HEK293 (cell line): ENCODE measurements around the gene CDX2.

Experiments
- CTCF ChIA-PET: fragments of 350-600 bp; formaldehyde crosslinking; extraction: SDS; loops from one replicate; lab custom pipeline; 2021; ENCODE audit warnings: antibody characterized with exemption; lab: Yijun Ruan, JAX
- POLR2A ChIA-PET: fragments of 300-600 bp; formaldehyde crosslinking; extraction: SDS; loops from one replicate; lab custom pipeline; 2020; ENCODE audit warnings: antibody characterized with exemption, inconsistent platforms; lab: Yijun Ruan, JAX
- H3K27ac ChIP-seq: fragments of 200-500 bp; sonication (Bioruptor generic); 2 replicates; pipeline ENCODE4 v1.5.1; 2014; ENCODE audit warnings: low read depth, low read length, control low read depth, inconsistent platforms; ENCODE audit errors: extremely low read depth
- H3K36me3 ChIP-seq, 2 experiments: fragments of 200-500 bp in 1 of 2; sonication (Bioruptor generic) in 1 of 2; 1 replicate in 1 of 2; 2 replicates in 1 of 2; pipeline ENCODE4 v1.5.1; 2014 to 2017; ENCODE audit warnings: inconsistent platforms in 2 of 2, low read length in 2 of 2; ENCODE audit not compliant: control insufficient read depth in 2 of 2, insufficient read depth in 1 of 2
- H3K4me1 ChIP-seq: fragments of 200-500 bp; sonication (Bioruptor generic); 2 replicates; pipeline ENCODE4 v1.5.1; 2014; ENCODE audit warnings: mild to moderate bottlenecking, low read length, inconsistent platforms; ENCODE audit not compliant: control insufficient read depth, insufficient read depth
- H3K4me3 ChIP-seq: 2 replicates; pipeline ENCODE4 v1.5.1; 2011; ENCODE audit warnings: low read depth, mild to moderate bottlenecking, control low read depth, low read length, moderate library complexity
- H3K9me3 ChIP-seq: fragments of 200-500 bp; sonication (Bioruptor generic); 2 replicates; pipeline ENCODE4 v1.5.1; 2014; ENCODE audit warnings: low read depth, low read length, inconsistent platforms; ENCODE audit not compliant: control insufficient read depth, insufficient read depth
- EGR2 ChIP-seq: fragments of 450-650 bp; formaldehyde crosslinking; IDR thresholded peaks from 2 replicates; pipeline ENCODE4 v1.5.1; 2016; ENCODE audit warnings: low read depth, missing biosample characterization, missing genetic modification characterization
- ELK4 ChIP-seq: IDR thresholded peaks from 2 replicates; pipeline ENCODE4 v1.6.1; 2011; ENCODE audit warnings: mild to moderate bottlenecking, low read depth, low read length, borderline replicate concordance
- HOXA7 ChIP-seq: sonication (generic); formaldehyde crosslinking; IDR thresholded peaks from 2 replicates; pipeline ENCODE4 v1.8.1; 2022; ENCODE audit warnings: missing genetic modification reagents, borderline replicate concordance
- HOXC10 ChIP-seq: sonication (generic); formaldehyde crosslinking; IDR thresholded peaks from 2 replicates; pipeline ENCODE4 v1.8.1; 2023; ENCODE audit warnings: mild to moderate bottlenecking, missing genetic modification reagents
- HOXD13 ChIP-seq: sonication (generic); formaldehyde crosslinking; IDR thresholded peaks from 2 replicates; pipeline ENCODE4 v1.8.0; 2022; ENCODE audit warnings: missing genetic modification reagents, borderline replicate concordance
- KLF16 ChIP-seq: fragments of 450-650 bp; formaldehyde crosslinking; IDR thresholded peaks from 2 replicates; pipeline ENCODE4 v1.5.1; 2017; ENCODE audit warnings: missing biosample characterization, missing genetic modification characterization
- ZBTB44 ChIP-seq: fragments of 450-650 bp; IDR thresholded peaks from 2 replicates; pipeline ENCODE4 v1.5.1; 2018; ENCODE audit warnings: missing biosample characterization, mild to moderate bottlenecking, missing genetic modification characterization
- ZFHX2 ChIP-seq: fragments of 450-650 bp; formaldehyde crosslinking; conservative IDR thresholded peaks from 2 replicates; pipeline ENCODE4 v1.5.1; 2016; ENCODE audit warnings: missing biosample characterization, missing genetic modification characterization
- ZNF132 ChIP-seq: fragments of 450-650 bp; formaldehyde crosslinking; IDR thresholded peaks from 2 replicates; pipeline ENCODE4 v1.5.1; 2017; ENCODE audit warnings: missing biosample characterization, missing genetic modification characterization, borderline replicate concordance
- ZNF133 ChIP-seq: fragments of 450-650 bp; formaldehyde crosslinking; IDR thresholded peaks from 2 replicates; pipeline ENCODE4 v1.5.1; 2016; ENCODE audit warnings: missing biosample characterization, missing genetic modification characterization
- ZNF416 ChIP-seq: fragments of 450-650 bp; formaldehyde crosslinking; IDR thresholded peaks from 2 replicates; pipeline ENCODE4 v1.5.1; 2016; ENCODE audit warnings: missing biosample characterization, missing genetic modification characterization
- ZNF529 ChIP-seq: fragments of 450-650 bp; formaldehyde crosslinking; IDR thresholded peaks from 2 replicates; pipeline ENCODE4 v1.5.1; 2017; ENCODE audit warnings: missing genetic modification characterization, missing biosample characterization; ENCODE audit not compliant: insufficient replicate concordance
- ZNF561 ChIP-seq: fragments of 450-650 bp; IDR thresholded peaks from 2 replicates; pipeline ENCODE4 v1.5.1; 2018; ENCODE audit warnings: missing biosample characterization, missing genetic modification characterization, borderline replicate concordance
- ZNF623 ChIP-seq: fragments of 450-650 bp; formaldehyde crosslinking; IDR thresholded peaks from 2 replicates; pipeline ENCODE4 v1.5.1; 2016; ENCODE audit warnings: missing biosample characterization, missing genetic modification characterization
- ZNF626 ChIP-seq: fragments of 450-650 bp; sonication (Bioruptor Pico); formaldehyde crosslinking; IDR thresholded peaks from 2 replicates; pipeline ENCODE4 v1.5.1; 2018; ENCODE audit warnings: missing biosample characterization, missing genetic modification characterization, inconsistent platforms
- ZNF654 ChIP-seq: fragments of 450-650 bp; formaldehyde crosslinking; IDR thresholded peaks from 2 replicates; pipeline ENCODE4 v1.5.1; 2016; ENCODE audit warnings: low read depth, missing biosample characterization, missing genetic modification characterization
- TF ChIP-seq, protein P1 (sequence below): fragments of 450-650 bp; formaldehyde crosslinking; optimal IDR thresholded peaks from 2 replicates; pipeline ENCODE3; 2016; ENCODE audit warnings: missing biosample characterization, mild to moderate bottlenecking, missing genetic modification characterization
- TF ChIP-seq, protein P2 (sequence below): fragments of 450-650 bp; formaldehyde crosslinking; IDR thresholded peaks from 2 replicates; pipeline ENCODE4 v1.5.1; 2016; ENCODE audit warnings: missing biosample characterization, missing genetic modification characterization
- TF ChIP-seq, protein P3 (sequence below): fragments of 450-650 bp; formaldehyde crosslinking; IDR thresholded peaks from 2 replicates; pipeline ENCODE4 v1.5.1; 2017; ENCODE audit warnings: missing biosample characterization, missing genetic modification characterization

Gene CDX2

GRCh38 chr13:27915301-27916207 is 53.6 kb downstream of the CDX2 start:
- Histone ChIP-seq H3K4me3 (no peak overlapping the region), H3K4me1 (no peaks in the 10 kb centered on the region), H3K36me3 (no peaks in the 10 kb centered on the region), H3K27ac (no peak overlapping the region), H3K9me3 (no peaks in the 10 kb centered on the region)
- TF ChIP-seq, protein P1, sequence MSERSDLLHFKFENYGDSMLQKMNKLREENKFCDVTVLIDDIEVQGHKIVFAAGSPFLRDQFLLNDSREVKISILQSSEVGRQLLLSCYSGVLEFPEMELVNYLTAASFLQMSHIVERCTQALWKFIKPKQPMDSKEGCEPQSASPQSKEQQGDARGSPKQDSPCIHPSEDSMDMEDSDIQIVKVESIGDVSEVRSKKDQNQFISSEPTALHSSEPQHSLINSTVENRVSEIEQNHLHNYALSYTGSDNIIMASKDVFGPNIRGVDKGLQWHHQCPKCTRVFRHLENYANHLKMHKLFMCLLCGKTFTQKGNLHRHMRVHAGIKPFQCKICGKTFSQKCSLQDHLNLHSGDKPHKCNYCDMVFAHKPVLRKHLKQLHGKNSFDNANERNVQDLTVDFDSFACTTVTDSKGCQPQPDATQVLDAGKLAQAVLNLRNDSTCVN, result no peak
- no peak for TF ChIP-seq ZNF654 (tag by site-specific recombination)
- peak; percentile 26; the same call in 1 of the 2 replicates for TF ChIP-seq ZFHX2
- TF ChIP-seq HOXC10 (CRISPR knock-in tag), result no peak
- TF ChIP-seq, protein P2, sequence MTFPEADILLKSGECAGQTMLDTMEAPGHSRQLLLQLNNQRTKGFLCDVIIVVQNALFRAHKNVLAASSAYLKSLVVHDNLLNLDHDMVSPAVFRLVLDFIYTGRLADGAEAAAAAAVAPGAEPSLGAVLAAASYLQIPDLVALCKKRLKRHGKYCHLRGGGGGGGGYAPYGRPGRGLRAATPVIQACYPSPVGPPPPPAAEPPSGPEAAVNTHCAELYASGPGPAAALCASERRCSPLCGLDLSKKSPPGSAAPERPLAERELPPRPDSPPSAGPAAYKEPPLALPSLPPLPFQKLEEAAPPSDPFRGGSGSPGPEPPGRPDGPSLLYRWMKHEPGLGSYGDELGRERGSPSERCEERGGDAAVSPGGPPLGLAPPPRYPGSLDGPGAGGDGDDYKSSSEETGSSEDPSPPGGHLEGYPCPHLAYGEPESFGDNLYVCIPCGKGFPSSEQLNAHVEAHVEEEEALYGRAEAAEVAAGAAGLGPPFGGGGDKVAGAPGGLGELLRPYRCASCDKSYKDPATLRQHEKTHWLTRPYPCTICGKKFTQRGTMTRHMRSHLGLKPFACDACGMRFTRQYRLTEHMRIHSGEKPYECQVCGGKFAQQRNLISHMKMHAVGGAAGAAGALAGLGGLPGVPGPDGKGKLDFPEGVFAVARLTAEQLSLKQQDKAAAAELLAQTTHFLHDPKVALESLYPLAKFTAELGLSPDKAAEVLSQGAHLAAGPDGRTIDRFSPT, result no peak
- peak; percentile 27; the same call in 1 of the 2 replicates for TF ChIP-seq EGR2 (tag by site-specific recombination)
- ChIA-PET POLR2A (no interaction called here), CTCF (interaction anchor here (1.0 to 1.2 kb wide), 2 partner anchors 38 to 47 kb away, joined by 3 to 4 read pairs; no protein-coding TSS in a partner anchor)

GRCh38 chr13:27913160-27913559 is 56.0 kb downstream of the CDX2 start:
- Histone ChIP-seq H3K4me3 (no peak overlapping the region), H3K27ac (no peak overlapping the region), H3K36me3 (no peaks in the 10 kb centered on the region), H3K9me3 (no peaks in the 10 kb centered on the region), H3K4me1 (no peaks in the 10 kb centered on the region)
- ChIA-PET CTCF (no interaction called here), POLR2A (no interaction called here)
- no peak for TF ChIP-seq ZNF133 (tag by site-specific recombination)
- no peak for TF ChIP-seq HOXD13 (CRISPR knock-in tag)
- TF ChIP-seq ZNF529 (tag by site-specific recombination), result no peak
- TF ChIP-seq, protein P3, sequence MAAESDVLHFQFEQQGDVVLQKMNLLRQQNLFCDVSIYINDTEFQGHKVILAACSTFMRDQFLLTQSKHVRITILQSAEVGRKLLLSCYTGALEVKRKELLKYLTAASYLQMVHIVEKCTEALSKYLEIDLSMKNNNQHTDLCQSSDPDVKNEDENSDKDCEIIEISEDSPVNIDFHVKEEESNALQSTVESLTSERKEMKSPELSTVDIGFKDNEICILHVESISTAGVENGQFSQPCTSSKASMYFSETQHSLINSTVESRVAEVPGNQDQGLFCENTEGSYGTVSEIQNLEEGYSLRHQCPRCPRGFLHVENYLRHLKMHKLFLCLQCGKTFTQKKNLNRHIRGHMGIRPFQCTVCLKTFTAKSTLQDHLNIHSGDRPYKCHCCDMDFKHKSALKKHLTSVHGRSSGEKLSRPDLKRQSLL (tag by site-specific recombination), result no peak
- no peak for TF ChIP-seq ZNF416 (tag by site-specific recombination)
- TF ChIP-seq HOXA7 (CRISPR knock-in tag), result no peak
- TF ChIP-seq ZFHX2, result no peak
- TF ChIP-seq ZNF132 (tag by site-specific recombination), result no peak
- no peak for TF ChIP-seq ZBTB44
- no peak for TF ChIP-seq ZNF626 (tag by site-specific recombination)
- no peak for TF ChIP-seq ZNF623 (tag by site-specific recombination)
- TF ChIP-seq ELK4, result no peak
- no peak for TF ChIP-seq KLF16 (tag by site-specific recombination)
- TF ChIP-seq ZNF561, result no peak
